DMS 273 treated with DMSO at 0.1 percent for 48 hours (cell line): ENCODE results near the gene KCTD17.
"Not testable (repeated sequence)": the region's sequence is repeated elsewhere in the genome, so short reads cannot be mapped to it uniquely, and the experiment has no call there.

Experiments used
- DNase-seq: peaks from one replicate; lab custom pipeline; 2025; lab: John Stamatoyannopoulos, UW

The KCTD17 gene

DNA sequence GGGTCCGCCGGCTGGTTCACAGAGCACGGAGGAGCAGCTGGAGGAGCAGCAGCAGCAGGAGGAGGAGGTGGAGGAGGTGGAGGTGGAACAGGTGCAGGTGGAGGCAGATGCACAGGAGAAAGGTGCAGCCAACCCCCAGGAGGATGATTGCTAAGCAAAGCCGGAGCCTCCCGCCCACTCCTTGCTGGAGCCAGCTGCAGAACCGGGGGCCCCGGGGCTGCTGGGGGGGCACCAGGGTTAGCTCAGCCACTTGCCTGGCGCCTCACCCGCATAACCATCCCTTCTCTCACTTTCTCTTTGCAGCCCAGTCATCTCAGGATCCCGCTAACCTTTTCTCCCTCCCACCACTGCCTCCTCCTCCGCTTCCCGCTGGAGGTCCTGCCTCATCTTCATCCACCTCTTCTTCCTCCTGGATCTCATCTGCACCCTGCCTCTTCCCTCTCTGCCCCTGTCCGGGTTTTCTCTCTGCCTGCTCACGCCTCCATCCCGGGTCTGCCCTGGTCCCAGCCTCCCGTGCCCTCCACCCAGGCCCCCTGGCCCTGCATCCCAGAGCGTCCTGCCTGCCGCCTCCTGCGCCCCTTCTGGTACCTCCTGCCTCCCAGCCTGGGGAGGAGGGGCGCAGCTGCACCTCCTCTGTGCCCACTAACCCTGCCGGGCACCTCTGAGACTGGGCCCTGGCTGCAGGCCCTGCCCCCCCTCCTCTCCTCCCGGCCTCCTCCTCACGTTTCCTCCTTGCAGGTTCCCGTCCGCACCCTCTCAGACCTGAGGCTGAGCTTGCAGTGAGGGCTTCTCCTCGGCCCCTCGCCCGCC is 9.5 kb downstream of the KCTD17 start:
- DNase-seq, result no peak

DNA sequence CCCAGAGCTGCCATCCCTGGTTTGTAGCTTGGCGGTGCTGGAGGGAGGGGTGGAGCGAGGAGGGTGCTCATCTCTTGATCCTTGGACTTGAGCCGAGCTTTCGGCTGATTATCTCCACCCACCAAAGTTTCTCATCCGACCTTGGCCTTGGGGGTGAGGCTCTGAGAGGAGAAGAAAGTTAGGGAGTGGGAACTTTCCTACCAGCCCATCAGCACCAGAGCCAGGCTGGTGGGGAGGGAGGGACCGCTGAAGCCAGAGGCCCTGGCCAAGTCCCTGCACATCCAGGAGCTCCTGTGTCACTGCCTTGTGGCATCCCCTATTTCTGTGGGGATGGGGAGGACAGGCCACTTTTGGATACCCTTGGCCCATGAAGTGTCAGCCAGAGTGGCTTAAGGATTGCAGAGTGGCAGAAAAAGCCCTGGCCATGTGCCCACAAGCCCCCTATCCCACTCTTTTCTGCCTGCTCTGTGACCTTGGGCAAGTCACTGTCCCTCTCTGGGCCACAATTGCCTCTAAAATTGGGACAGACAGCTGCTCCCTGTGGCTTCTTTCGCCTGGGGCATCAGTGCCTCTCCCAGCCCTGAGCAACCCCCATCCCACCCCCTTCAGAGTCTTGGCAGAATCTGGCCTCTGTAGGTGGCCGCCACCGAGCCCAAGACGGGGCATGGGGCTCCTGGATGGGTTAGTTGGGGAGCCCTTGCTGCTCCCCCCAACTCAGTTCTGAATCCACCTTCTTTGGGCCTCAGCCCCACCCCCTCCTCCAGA is 10.3 kb downstream of the KCTD17 start:
- no peak for DNase-seq

DNA sequence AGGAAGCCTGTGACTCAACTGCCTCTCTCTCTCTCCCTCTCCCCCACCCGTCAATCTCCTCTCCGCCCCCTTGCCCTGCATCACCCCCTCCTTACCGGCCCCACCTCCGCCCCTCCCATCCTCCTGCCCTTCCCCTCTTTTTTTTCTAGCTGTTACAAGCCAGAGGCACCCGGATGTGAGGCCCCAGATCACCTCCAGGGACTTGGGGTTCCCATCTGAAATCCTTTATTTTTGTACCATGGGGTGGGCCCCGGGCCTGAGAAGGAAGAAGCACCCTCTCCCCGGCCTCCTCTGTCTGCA is 10.8 kb downstream of the KCTD17 start:
- no peak for DNase-seq

DNA sequence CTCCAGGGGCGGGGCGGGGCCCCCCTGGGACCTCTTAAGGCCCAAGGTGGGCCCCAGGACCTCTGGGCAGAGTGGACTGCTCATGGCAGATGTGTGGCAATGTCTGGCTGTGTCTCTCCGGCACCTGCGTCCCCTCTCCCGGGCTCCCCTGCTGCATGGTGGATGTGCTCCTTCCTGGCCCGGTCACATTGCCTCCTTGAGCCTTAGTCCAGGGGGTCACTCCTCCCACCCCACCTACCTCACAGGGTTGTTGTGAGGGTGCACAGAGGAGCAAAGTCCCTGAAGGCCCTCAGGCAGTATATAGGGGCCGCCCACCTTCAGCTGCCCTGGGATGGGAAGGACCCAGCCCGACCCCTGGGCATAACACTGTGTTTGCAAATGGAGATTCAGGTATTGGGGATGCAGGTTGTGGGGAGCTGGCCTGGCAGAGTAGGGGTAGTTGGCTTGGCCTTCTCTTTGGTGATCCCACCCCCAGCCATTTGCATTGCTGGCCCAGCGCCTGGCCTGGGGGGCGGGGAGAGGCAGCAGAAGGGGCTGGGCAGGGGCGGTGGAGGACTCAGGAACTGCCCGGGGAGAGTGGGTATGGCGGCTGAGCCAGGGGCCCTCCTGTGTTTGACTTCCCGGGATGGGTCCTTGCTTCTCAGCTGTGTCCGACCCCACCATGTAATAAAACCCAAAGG is 11.3 kb downstream of the KCTD17 start:
- no peak for DNase-seq

DNA sequence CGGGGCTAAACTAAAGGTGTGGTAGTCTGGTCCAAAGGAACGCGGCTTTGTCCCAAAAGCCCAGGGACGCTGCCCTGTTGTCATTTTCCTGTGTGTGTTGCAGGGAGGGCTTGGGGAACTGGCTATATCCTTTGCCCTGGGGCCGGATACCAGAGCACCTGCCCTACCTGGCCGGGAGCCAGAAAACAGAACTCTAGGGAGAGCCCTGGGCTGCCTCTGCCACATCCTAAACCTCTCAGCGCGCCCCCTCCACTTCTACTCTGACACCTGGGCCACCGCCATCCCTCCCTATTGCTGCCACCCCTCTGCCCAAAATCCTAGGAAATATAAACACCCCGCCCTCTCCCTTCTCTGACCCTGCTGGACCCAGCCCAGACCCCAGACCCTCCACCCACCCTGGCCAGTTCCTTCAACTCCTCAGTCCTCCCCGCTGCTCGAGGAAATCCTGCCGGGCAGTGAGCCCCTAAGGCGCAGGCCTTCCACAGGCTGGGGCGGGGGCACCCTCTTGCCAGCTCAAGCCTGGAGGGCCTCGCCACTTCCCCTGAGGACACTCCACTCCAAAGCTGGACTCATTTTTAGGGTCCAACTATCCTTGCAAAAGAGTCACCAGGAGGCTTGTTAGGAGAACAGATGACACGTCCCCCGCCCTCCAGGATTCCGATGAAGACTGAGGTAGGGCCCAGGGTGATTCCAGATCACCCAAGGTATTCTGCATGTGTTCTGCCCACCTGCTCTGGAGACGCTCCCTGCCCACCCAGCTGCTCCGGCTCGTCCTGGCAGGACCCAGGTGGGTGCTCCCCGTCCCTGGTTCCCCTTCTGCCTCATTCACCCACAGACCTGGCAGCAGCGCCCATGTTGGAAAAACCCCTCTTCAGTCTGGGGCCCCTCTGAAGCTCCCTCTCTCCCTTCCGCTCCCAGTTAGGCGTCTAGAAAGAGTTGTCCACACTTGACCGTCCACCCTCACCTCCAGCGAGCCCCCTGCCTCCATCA is 12.2 kb downstream of the KCTD17 start:
- DNase-seq, result no peak

DNA sequence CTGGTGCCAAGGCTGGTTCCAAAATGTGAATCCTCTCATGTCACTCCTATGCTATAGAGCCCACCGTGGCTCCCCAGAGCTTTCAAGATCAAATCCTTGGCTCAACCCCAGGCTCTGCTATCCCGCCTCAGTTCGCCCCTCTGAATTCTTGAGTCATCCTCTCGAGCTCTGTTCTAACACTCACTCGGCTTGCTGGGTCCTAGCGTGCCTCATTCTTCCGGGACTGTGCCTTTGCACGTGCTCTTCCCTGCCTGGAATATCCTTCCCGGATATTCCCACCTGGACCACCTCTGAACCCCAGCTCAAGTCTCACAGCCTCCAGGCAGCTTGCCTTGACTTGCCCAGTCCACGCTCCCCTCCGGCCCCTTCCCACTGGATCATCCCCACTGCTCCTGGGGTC is 13.0 kb downstream of the KCTD17 start:
- no peak for DNase-seq

DNA sequence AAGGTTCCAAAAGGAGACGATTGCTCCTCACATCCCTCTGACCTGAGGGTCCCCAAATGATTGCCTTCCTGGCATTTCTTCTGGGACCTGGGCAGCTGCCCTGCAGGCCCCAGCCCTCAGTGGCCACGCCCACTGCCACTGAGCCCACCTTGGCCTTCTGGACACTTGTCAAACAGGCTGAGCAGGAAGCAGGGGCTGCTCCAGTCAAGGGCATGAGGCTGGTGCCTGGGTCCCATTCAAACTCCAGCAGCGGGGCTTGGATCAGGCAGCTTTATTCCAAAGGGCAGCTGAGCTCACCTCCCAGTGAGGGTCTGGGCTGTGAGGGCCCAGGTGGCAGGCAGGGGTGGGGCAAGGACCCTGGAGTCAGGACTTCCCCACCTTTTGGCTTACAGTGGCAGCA is 13.6 kb downstream of the KCTD17 start:
- no peak for DNase-seq

DNA sequence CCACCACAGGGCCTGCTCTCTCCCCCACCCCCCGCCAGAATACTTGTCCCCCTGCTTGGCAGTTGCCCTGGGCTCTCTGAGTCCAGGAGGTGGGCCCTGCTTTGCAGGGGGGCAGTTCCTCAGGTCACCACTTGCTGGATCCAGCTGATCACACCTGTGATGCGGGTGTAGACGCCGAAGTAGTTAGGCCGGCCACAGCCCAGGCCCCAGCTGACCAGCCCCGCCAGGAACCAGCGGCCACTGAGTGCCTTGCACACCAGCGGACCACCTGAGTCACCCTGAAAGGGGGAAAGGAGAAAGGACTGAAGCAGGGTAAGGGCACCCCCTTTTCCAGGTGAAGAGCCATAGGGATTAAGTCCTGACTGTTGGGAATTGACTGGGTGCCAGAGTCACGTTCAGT is 14.4 kb downstream of the KCTD17 start:
- no peak for DNase-seq

DNA sequence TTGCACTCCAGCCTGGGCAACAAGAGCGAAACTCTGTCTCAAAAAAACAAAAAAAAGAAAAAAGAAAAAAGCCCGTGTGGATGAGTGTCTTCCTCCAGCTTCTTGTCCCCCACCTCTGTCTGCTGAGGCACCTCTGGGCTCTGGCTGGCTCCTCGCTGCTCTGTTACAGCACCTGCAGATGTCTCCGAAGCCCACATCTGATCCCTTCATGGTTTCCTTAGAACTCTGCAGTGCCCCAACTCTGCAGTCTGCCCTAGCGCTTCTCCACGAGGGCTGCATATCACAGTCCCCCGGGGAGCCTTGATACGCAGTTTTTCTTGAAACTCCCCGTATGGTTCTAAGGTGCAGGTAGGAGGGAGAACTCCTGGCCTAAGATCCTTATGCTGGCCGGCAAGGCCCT is 15.9 kb downstream of the KCTD17 start:
- no peak for DNase-seq

DNA sequence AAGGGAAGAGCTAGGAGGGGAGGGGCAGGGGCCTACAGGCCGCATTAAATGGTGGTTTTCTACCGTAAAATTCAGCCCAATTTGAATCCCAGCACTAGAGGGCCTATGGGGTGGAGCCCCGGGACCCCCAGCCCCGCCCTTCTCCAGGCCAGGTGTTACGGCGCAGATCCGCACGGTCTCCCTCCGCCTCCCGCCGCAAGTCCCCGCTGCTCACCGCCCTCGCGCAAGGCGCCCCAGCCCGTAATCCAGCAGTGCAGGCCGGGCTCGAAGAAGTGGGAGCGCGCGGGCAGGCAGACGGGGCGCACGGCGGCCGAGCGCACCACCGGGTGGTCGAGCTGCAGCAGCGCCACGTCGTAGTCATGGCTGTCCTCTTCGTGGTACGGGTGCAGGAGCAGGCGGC is 17.3 kb downstream of the KCTD17 start:
- DNase-seq, result no peak

DNA sequence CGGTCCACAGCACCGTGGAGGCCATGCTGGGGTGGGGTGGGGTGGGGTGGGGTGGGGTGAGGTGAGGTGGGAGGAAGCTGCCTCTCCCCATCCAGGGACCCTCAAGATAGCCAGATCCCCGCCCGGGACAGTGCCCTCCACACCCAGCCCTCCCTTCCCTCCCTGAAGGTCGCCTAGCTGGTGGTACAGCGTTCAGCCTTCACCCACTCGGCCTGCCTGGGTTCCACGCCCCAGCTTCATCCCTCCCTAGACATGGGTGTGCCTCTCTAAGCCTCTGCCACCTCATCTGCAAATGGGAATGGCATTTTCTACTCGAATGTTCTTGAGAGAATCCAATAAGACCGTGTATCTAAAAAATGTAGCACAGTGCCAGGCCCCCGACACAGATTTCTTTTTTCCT is 17.8 kb downstream of the KCTD17 start:
- DNase-seq, result no peak

DNA sequence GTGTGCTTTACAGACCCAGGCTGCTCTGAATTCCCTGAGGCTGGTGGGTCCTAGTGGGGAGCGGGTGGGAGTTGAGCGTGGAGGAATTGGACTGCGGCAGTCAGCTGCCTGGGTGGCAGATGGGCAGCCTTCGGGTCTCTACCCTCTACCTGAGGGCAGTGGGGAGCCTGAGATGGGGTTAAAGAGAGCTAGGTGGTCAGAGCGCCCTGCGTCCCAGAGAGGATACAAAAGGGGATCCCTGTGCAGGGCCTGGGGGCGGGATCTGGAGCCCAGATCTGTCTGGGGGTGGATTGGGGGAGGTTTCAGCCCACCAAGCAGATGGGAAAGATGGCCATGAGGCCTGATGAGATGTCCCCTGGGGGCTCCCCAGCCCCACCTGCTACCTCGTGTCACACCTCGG is 18.2 kb downstream of the KCTD17 start:
- no peak for DNase-seq

DNA sequence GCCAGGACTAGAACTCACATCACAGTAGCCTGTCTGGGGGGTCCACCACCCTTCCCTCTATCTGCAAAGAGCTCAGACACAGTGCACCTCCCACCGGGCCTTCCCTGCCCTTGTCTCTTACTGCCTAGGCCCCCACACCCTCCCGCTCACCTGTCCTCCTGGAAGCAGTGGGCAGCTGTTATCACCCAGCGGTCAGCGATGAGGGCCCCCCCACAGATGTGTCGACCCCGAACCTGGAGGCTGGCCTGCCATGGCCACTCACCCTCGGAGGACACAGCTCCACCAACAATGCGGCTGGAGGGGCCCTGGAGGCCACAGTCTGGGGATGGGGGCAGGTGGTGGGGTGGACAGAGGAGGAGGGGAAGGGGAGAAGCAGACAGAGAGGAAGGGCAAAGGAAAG is 18.8 kb downstream of the KCTD17 start:
- DNase-seq, result no peak

DNA sequence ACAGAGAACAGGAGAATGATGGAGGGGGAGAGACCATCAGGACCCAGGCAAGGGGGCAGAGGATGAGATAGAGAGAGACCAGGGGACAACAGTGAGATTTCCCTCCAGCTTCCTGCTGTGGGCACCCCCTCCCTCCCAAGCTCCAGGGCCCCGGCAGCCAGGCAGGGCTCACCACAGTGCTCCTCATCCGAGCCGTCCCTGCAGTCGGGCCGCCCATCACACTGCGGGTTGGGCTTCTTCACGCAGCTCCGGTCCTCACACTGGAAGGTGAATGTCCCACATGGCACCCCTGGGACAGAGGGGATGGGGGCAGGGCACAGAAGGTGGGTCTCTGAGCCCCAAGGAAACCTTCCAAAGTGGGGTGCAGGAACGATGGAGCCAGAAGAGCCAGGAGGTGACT is 19.2 kb downstream of the KCTD17 start:
- no peak for DNase-seq

DNA sequence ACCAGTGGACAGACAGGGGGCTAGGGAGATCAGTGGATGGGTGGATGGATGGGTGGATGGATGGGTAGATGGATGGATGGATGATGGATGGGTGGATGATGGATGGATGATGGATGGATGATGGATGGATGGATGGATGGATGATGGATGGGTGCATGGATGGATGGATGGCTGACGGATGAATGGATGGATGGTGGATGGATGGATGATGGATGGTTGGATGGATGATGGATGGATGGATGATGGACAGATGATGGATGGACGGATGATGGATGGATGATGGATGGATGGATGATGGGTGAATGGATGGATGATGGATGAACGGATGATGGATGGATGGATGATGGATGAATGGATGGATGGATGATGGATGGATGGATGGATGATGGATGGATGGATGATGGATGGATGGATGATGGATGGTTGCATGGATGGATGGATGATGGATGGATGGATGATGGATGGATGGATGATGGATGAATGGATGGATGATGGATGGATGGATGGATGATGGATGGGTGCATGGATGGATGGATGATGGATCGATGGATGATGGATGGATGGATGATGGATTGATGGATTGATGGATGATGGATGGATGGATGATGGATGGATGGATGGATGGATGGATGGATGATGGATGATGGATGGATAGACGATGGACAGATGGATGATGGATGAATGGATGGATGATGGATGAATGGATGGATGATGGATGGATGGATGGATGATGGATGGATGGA is 20.5 kb downstream of the KCTD17 start:
- not testable (repeated sequence) for DNase-seq

DNA sequence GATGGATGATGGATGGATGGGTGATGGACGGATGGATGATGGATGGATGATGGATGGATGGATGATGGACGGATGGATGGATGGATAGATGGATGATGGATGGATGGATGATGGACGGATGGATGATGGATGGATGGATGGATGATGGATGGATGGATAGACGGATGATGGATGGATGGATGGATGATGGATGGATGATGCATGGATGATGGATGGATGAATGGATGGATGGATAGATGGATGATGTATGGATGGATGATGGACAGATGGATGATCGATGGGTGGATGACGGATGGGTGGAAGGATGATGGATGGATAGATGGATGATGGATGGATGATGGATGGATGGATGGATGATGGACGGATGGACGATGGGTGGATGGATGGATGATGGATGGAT is 21.1 kb downstream of the KCTD17 start:
- DNase-seq, result no peak

DNA sequence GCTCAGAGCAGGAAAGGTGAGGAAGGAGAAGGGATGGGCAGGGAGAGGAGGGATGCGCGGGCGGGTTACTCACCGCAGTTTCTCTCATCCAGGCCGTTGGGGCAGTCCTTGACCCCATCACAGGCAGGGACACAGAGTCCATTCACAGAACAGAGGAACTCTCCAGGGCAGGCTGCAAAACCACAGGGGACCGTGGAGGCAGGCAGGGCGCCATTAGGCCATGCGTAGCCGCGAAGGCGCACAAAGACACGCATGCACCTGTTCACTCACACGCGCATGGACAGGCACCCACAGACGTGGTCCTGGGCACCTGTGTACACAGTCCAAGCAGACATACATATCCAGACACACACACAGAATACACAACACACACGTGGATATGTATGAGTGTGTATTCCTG is 23.0 kb downstream of the KCTD17 start:
- no peak for DNase-seq

DNA sequence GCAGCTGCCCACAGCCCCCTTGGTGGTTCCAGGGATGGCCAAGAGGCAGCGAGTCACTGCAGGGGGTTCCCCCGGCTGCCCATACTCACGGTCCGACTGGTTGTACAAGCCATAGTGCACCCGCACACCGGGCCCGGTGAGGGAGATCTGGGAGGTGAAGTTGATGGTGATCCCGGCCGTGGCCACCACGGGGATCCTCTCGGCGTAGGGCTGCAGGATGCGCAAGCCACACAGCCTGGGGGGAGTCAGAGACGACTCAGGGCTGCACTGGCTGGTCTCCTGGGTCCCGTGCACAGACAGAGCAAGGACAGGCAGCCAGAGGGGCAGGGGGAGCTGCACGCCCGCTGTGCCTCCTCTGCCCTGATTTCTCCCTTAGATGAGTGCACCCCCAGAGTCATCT is 23.5 kb downstream of the KCTD17 start:
- DNase-seq, result no peak

DNA sequence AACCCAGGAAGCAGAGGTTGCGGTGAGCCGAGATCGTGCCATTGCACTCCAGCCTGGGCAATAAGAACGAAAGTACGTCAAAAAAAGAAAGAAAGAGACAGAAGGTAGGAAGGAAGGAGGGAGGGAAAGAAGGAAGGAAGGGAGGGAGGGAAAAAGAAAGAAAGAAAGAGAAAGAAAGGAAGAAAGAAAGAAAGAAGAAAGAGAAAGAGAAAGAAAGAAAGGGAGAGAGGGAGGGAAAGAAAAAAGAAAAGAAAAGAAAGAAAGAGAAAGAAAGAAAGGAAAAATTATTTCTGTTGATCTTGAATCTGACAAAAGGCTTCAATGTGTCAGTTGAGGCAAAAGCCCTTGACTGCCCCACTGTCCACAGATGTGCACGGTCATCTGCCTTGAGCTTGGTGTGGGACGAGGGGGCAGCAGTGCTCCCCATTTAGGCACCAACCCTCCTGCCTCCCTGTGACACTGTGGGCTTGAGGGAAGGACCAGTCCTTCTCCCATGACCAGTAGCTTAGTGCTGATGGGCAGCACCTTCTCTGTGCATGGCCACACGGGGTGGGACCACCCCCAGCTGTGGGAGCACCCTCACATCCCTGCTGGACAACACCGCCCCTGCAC is 24.4 kb downstream of the KCTD17 start:
- no peak for DNase-seq

DNA sequence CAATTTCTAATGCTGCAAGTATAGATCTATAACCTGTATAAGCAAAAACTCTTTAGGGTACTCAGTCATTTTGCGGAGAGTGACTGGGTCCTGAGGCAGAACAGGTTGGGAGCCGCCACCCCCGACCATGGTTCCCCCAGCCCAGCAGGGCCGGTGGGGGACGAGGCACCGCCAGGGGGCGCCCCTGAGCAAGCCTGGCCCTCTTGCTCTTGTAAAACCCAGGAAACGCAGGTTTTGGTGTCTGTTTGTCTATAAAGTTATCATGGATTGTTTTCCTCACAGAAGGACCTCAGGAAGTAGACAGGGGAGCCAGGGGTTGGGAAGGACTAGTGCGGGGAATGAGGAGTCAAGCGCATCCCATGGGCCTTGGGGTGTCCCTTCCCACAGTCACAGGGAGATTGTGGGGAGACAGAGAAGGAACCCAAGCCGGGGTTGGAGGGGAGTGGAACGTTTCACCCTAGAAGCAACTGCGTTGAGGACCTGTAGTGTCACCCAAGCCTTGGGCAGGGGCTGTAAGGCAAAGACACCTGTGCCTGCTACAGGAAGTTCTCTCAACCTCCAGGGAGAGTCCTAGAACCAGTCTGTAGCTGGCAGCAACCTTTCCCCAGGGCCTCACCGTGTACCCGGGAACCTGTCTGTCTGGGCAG is 26.4 kb downstream of the KCTD17 start:
- DNase-seq, result no peak
